NCI-H2196 (cell line): ENCODE results near the gene IDNK.

ENCODE experiments used
- DNase-seq: peaks from one replicate; lab custom pipeline; 2025; ENCODE audit not compliant: unreplicated experiment; lab: John Stamatoyannopoulos, UW

Gene IDNK

GRCh38 chr9:83681490-83681889 is 58.5 kb downstream of the IDNK start:
- DNase-seq: no peak

GRCh38 chr9:83688921-83689320 is 66.0 kb downstream of the IDNK start:
- DNase-seq: no peak

- DNase-seq: no peak
Measured at GRCh38 chr9:83691492-83691891, 68.5 kb downstream of the IDNK start.
